T-helper 1 cell treated with Interleukin-12 subunit alpha and Interleukin-12 subunit beta and Interleukin-4 antibody, amounts not matched to agents 30 ng/mL and 1 ng/mL, for 36 hours (primary cell): ENCODE data around the gene MISP. TPM values are rescaled to one million over a fixed set of nuclear protein-coding genes. Genes with fewer than 3 reads are reported as not detected.

ENCODE experiments used
- intact Hi-C: fragments of 100-400 bp; cut with micrococcal nuclease; formaldehyde crosslinking; loops from one replicate; pipeline ENCODE4 v1.15.1; 2024
- total RNA-seq: library from RNA; stranded (reverse); gene quantifications from 2 replicates; pipeline ENCODE4 v1.2.3, GENCODE V29; 2022

The MISP gene
- not detected in 2 replicates for total RNA-seq

- intact Hi-C loops, result no loop called here
These were observed at the start of gene MISP for GRCh38 chr19:750640-751423. Gene MISP, plus strand, starts transcription at chr19:751112. Its CDS starts 5,835 bp downstream, at chr19:756947.

GRCh38 chr19:702847-703246 lies 48.1 kb upstream of the MISP start:
- intact Hi-C loops, result loop anchor here (1.0 kb wide), 4 partner anchors 23 to 170 kb away; partner anchors contain the start of gene RNF126

GRCh38 chr19:703329-703650 lies 47.6 kb upstream of the MISP start:
- intact Hi-C loops, result loop anchor here (1.0 kb wide), 4 partner anchors 23 to 170 kb away; partner anchors contain the start of gene RNF126

GRCh38 chr19:703651-704446 lies 47.1 kb upstream of the MISP start:
- intact Hi-C loops, result loop anchor here (1.0 kb wide), 4 partner anchors 24 to 169 kb away; partner anchors contain the start of gene RNF126

GRCh38 chr19:704447-704741 lies 46.5 kb upstream of the MISP start:
- intact Hi-C loops, result no loop called here

- intact Hi-C loops, result no loop called here
These were observed 42.5 kb upstream of the MISP start, which contains the start of gene PALM for GRCh38 chr19:708154-709143. Gene PALM, plus strand, starts transcription at chr19:708935. Its CDS starts 212 bp downstream, at chr19:709147.

DNA sequence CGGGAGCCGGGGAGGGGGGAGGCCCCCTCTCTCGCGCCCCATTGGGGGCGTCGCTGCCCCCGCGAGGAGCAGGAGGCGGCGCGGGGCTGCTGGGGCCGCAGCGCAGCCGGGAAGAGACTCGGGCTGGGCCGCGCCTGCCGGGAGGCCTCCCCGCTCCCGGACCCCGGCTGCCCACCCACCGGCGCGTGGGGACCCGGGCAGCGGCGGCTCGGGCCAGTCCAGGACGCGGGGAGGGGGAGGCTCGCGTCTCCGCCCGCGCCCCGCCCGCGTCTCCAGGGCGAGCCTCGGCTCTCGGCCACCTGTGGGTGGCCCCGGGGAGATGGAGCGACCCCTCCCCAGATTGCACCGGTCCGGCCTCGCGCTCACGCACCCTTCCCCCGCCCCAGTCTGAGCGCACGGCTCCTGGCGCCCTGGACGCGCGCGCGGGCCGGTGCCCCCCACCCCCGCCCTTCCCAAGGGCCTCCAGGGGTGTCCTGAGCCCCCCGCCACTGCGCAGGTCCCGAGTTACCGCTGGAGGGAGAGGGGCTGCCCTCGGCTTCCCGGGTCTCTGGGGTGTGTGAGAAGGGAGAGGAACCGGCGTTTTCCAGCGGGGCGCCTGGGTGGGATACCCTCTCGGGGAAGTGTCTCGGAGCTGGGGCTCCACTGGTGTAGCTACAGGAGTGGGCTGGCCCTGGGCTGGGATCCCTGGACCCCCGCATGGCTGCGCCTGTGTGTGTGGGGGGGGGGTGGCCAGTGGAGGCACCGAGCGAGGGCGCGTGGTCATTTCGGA lies 41.5 kb upstream of the MISP start:
- intact Hi-C loops, result no loop called here

DNA sequence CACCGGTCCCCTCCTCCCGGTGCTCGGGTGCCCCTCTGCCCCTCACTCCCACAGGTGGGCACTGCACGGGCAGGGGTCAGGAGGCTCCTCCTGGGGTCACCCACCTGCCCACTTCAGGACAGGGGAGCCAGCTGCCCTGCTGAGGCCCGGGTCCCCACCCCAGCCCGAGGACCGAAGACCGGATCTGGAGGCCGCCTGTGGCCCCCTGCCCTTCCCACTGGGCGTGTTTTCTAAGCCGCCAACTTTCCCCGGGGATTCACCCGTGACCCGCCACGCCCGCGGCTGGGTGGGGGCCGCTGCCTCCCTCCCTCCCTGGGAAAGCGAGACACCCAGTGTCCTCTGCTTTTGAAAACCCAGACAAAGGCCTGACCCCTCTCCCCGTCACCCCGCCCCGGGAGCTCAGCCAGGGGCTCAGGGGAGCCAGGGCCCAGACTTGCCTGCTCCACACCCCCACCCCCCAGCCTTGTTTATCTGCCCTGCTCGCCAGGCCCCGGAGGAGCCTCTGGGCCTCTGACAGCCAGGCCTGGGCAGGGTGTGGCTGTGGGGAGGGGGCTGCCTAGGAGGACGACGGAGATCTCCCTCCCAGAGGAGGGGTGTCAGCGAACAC lies 40.8 kb upstream of the MISP start:
- intact Hi-C loops, result no loop called here

DNA sequence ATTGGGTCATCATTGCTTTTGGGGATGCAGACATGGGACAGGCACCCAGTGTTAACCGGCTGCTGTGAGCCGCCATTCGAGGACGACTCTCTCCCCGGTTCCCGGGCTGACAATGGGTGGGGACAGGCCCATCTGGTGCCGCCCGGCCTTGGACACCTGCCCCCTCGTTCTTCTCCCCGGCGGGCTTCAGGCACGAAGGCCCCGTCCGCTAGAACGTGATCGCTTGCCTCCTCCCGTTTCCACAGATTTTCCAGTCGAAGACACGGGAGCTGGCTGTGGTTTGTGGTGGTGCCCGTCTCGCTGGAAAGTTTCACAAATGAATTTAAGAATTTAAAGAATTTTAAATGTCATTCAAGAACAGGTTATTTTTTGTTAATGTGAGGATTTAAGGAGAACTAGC lies 40.1 kb upstream of the MISP start:
- intact Hi-C loops, result no loop called here

GRCh38 chr19:711254-711653 lies 39.7 kb upstream of the MISP start:
- intact Hi-C loops, result no loop called here

DNA sequence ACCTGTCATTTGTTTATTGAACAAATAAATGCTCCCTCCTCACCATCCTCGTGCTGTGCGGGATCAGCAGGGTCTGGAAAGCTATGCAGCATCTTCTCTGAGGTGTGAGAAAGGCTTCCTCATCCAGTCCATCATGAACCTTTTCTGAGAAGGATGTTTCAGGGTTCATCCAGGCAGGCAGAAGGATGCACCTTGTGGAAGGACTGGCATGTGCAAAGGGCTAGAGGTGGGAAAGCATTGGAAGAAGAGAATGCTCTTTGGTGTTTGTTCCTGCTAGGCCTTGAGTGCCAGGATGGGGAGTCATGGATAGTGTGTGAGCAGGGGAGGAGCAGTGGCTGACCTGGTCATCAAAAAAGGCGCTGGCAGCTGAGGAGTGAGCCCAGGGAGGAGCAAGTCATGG lies 35.6 kb upstream of the MISP start:
- intact Hi-C loops, result no loop called here

- intact Hi-C loops, result no loop called here
These were observed 32.5 kb upstream of the MISP start for GRCh38 chr19:718251-718951.

GRCh38 chr19:718991-719512 lies 31.9 kb upstream of the MISP start:
- intact Hi-C loops, result no loop called here

GRCh38 chr19:719636-720344 lies 31.1 kb upstream of the MISP start:
- intact Hi-C loops, result no loop called here

DNA sequence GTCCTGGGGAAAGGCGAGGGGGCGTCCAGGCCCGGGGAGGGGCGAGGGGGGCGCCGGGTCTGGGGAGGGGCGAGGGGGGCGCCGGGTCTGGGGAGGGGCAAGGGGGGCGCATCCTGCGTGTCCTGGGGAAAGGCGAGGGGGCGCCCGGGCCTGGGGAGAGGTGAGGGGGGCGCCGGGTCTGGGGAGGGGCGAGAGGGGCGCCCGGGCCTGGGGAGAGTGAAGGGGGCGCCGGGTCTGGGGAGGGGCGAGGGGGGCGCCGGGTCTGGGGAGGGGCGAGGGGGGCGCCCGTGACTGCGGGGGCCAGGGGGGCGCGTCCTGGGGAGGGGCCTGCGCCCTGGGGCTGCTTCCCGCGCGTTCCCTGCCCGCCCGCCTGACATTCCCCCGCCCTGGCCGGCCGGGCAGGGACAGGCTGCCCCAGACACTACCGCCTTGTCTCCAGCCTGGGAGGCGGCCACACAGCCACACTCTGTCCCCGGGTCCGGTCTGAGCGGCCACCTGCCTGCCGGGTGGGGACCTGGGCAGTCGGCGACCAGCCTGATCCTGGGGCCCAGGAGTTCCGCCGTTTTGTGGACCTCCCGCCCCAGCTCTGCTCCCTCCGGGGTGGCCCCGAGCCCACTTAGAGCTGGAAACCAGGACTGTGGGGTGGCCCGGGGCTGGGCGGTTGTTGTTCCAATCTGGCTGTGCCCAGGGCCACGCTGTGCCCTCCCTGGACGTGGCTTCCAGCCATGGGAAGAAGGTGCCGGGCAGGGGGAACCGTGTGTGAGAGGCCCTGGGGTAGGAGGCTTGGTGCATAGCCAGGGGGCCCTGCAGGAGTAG lies 30.4 kb upstream of the MISP start:
- intact Hi-C loops, result no loop called here

DNA sequence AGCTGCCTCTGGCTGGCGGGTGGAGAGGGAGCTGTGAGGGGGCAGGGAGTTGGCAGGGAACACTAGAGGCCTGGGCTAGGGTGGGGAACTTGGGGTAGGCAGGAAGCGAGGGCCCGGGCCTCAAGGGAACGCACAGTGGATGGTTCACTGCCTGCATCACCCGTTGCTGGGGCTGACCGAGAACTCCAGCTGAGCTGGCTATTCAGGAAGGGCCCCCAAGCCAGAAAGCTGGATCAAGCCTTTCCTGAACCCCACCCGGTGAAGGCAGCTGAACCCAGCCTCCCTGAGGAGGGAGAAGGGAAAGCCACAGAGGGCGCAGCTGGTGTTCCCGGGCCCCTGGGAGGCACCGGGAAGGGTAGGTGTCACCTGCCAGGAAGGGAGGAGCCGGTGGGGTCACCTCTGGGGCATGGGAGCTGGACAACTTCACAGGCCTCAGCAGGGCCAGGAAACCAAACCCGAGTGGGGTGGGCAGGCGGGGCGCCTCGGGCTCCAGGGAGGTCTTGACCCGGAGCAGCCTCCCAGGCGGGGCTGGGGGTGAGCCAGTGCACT lies 28.3 kb upstream of the MISP start:
- intact Hi-C loops, result no loop called here

DNA sequence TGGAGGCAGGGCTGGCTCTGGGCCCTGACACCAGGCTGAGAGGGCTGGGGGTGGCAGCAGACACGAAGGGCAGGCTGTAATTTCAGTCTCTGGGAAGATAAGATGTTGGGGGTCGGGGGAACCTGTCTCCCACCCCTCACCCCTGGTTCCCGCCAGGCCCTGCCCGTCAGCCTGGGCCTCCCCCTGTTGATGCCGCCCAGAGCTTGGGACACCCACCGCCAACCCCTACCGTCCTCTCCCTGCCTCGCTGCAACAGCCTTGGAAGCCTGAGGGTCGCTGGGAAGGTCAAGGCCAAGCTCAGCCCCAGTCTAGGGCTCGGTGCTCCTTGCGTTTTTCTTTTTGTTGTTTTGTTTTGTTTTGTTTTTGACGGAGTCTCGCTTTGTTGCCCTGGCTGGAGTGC lies 27.7 kb upstream of the MISP start:
- intact Hi-C loops, result no loop called here

- intact Hi-C loops, result no loop called here
These were observed 27.2 kb upstream of the MISP start for GRCh38 chr19:723714-724113.
